Fibroblast of upper back skin (primary cell): ENCODE data around the gene TMPRSS13.
"Not testable (repeated sequence)": the region's sequence is repeated elsewhere in the genome, so short reads cannot be mapped to it uniquely, and the experiment has no call there.

Source experiments
- DNase-seq: peaks from one replicate; pipeline ENCODE4 v3.0.0-alpha.2; 2013

Gene TMPRSS13

DNA sequence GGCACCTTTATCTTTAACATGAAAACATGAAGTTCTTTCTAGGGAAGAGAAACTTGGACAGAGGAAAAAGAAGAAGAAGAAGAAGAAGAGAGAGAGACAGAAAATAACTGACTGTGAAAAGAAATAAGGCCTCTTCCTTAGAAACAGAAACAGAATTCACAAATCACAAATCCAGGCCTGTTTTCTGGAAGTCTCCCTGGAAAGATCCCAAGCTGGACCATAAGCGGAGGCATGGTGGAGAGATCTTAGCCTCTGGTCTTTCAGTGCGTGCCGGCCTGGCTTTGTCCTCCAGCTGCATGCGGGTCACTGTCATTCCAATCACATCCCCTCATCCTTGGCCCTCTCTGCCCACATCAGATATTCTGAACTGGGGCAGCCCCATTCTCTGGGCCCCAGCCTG is 59.6 kb downstream of the TMPRSS13 start:
- DNase-seq: no peak

DNA sequence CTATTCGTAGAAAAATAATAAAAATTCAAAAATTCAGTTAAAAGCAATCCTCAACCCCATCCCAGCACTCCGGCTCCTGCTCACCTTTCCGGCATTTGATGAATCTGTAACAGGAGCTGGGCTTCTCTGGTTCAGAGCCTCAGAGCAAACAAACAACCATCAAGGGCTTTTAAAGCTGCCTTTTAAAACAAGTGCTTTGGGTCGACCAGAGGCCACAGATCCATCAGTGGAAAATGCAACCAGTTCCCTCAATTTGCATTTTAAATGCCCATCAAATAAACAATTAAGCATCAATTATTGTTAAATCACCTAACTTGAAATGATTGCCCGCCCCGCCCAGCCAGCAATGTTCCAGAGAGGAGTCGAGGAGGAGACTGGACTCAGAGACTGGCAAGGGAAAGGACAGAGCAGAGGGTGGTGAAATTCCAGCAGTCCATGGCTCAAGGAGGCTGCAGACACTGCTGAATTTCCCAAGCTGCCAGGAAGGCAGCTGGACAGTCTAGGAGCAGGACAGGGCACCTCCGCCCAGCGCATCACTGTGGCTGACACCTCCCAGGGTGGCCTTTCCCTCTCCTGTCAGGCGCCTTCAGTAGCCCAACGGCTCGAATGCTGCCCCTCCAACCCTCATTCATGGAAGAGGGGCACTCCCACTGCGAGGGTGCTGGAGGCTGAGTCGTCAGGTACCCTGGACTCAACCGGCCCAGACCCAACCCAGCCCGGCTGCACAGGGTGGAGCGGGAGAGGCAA is 60.2 kb downstream of the TMPRSS13 start:
- no peak for DNase-seq

DNA sequence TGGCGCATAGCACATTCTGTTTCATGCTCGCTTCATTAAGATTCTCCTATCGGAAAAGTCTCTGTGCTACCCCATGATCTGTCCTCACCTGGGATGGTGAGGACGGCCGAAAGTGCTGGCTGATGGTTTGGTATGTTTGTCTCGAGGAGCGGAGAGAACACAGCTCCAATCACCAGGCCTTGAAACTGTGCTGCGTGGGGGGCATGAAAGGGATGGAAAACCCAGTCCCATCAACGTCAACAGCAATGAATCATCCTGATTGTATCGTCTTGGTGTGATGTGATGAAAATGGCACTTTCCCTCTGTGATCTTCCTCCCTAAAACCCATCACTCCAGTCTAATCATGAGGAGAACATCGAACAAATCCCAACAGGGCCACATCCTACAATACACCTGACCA is 61.1 kb downstream of the TMPRSS13 start:
- DNase-seq: no peak

DNA sequence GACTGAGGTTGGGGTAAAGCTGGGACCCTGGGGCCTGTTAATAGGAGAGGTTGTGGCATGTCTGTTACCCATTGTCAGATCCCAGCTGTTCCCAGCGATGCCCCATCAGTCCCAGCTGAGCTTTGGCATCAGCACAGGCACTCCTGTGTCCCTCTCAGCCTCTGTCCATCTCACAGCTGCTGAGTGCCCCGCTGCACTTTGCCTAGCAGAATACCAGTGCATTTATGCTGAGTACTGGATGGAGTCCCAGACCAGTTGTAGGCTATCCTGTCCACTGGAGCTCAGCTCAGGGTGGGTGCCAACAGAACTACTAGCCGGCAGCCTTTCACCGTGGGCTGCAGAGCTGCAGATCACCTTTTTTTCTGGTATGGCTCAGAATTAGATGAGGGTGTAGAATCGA is 62.7 kb downstream of the TMPRSS13 start:
- DNase-seq: no peak

DNA sequence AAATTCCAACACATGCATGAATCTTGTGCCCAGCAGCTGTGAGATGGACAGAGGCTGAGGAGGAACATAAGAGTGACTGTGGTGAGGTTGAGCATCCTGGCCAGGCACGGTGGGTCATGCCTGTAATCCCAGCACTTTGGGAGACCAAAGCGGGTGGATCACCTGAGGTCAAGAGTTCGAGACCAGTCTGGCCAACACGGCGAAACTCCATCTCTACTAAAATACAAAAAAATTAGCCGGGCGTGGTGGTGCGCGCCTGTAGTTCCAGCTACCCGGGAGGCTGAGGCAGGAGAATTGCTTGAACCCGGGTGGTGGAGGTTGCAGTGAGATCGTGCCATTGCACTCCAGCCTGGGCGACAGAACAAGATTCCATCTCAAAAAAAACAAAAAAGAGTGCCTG is 63.7 kb downstream of the TMPRSS13 start:
- not testable (repeated sequence) for DNase-seq

DNA sequence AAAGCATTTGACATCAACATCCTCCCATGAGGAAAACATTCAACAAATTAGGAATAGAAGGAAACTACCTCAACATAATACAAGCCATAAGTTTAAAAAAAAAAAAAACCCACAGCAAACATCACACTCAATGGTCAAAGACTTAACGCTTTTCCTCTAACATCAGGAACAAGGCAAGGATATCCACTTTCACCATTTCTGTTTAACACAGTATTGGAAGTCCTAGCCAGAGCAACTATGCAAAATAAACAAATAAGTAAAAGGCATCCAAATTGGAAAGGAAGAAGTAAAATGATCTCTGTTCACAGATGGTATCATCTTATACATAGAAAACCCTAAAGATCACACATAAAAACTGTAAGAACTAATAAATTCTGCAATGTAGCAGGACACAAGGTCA is 65.8 kb downstream of the TMPRSS13 start:
- no peak for DNase-seq

DNA sequence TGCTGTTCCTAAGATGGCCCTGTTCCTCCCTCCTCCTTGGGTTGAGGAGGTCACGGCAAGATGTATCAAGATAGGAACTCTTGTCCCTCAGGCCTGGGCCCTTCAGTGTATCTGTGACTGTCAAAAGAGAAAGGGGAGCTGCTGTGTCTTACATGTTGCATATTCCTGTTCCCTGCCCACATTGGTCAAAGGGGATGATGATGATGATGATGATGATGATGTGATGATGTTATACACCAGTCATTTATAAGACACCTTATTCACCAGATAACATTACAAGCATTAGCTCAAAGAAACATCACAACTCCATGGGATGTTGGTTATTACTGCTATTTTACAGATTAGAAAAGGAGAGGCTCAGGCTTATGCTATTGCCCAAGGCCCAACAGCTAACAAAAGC is 66.4 kb downstream of the TMPRSS13 start:
- DNase-seq: no peak

DNA sequence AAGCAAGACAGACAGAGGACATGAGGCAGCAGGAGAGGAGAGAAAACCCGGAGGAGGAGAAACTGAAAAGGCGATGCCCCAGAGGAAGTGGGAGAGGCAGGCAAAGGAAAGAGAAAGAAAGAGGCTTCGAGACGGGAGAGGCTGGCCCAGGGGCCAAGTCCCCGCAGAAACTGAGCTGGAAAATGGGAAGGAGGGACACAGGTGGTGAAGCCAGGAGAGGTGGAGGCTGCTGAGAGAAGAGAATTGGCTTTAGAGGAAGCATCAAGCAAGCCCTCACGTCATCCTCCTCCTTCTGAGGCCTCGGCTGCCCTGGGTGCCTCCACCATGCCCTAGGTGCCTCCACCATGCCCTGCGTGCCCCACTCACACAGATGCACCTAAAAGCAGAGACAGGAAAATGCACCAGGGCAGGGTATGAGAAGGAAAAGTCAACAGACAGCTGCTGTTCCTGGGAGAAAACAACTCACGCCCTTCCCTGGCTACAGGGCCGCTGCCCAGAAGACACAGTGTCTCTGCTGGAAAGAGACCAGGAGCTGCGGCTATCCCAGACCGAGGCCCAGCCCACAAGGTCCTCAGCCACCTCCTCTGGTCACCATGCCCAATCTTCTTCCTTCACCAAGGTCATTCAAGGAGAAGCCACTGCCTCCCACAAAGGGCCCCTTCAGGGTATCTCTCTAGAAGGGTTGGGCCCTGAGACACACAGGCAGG is 67.0 kb downstream of the TMPRSS13 start:
- no peak for DNase-seq

DNA sequence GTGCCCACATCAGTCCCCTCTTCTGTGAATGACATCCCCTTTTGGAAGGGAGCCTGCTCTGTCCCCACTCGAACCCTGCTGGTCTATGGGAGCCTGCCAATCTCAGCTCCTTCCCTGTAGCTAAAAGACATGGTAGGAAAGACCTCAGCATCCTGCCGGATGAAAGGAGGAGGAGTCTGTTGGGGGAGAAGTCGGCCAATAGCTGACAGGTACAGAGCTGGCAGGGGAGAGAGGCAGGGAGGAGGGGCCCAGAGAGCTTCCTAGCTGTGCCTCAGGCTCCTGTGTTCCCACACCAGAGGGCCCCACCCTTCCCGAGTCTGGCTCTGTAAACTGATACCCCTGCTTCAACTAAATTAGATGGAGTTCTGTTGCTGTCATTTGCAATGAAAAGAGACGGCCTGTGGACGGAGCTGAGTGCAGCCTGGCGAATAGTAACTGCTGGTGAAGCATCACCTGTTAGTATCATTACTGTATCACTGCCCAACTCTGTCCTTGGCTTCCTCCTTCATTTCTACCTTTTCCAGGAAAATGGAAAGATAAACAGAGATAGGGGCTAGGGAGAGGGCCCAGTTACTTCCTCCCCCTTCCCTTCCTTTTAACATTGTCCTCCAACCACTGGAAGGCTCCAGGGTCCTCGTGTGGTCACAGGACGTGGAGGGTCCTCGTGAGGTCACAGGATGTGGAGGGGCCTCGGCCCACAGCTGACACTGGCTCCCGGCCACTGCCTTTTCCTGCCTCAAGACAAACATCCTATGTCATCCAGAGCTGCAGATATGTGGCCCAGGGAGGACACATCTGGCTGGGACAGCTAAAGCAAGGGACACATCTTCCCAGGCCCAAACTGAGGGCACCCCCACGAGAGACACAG is 67.8 kb downstream of the TMPRSS13 start:
- DNase-seq: no peak

DNA sequence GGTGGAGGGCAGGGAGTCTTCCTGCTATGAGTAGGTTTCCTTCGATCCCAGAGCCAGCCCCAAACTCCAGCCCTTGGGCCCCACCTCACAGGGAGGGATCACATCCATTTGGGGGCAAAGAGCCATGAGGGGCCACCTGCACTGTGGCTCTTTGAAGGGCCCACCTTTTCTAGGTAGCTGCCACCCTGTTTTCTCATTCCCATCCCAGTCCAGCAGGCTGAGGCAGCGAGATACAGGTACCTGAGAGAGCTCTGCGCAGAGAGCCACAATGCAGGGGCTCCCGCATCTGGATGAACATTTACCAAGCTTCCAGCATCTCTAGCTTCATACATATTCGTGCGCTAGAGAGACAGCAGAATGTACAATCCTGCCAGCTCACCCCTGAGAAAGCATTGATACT is 69.1 kb downstream of the TMPRSS13 start:
- no peak for DNase-seq

DNA sequence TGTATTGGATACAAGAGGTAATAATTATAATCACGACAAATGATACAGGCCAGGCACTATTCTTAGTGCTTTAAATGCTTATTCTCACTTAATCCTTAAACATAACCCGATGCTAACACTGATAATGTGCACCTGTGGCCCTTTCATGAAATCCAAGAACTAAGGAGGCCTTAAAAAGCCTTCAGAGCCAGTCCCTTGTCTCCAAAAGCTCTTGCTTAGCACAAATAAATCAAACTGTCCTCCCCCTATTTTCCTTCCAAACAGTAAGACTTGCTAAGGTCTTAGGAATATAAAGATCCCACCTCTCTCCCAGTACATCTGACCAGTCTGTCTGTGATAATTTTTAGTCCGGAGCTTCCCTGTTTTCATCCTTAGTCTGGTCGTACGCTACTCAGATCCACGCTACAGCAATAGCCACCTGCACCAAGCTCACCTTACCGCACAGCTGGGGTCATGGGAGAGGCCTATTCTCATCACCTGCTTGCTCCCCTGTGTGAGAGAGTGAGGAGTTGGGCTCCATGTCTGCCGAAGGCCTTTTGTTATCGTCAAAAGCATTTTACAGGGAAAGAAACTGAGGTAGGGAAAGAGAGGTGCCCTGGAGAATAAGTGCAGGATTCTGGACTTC is 69.6 kb downstream of the TMPRSS13 start:
- no peak for DNase-seq

DNA sequence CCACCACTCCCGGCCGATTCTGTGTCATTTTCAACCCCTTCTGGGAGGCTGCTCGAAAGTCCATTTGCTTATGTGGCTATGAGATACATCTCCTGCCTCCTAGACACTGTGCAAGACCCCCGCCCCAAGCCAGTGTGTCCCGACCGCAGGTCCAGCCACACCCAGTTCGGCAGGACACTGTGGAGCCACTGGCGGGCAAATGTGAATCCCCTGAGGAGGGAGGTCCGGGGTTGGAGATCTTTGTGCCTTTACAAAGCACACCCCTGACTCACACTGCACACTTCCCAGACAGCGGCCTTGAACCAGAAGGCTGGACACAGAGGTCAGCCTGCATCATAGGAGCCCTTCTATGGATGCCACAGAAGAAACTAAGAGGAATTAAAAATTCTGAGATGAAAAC is 70.1 kb downstream of the TMPRSS13 start:
- DNase-seq: no peak

DNA sequence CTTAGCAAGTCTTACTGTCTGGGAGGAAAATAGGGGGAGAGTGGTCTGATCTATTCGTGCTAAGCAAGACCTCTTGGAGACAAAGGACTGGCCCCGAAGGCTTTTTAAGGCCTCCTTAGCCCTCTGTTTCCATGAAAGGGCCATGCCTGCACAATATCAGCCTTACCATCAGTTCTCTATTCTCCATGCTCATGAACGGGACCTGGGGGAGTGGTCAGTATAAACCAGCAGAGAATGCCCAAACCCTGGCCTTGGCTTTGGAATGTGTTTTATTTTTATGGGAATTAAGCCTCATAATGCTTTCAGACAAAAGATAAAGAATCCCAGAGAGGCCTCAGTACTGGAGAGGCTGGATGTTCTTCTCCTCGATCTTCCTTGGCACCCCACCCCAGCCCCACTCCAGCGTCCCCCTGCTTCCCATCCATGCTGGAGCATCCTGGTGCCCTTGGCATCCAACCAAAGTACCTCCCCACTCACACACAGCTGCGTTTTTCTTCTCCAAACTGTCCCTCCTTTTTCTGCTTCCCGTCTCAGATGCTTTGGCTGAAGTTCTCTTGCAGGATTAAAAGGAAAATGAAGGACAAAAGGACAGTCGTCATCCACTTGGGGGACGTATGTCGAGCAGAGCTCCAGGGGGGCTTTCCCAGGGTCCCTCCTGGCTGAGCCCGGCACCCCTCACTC is 71.3 kb downstream of the TMPRSS13 start:
- DNase-seq: no peak

DNA sequence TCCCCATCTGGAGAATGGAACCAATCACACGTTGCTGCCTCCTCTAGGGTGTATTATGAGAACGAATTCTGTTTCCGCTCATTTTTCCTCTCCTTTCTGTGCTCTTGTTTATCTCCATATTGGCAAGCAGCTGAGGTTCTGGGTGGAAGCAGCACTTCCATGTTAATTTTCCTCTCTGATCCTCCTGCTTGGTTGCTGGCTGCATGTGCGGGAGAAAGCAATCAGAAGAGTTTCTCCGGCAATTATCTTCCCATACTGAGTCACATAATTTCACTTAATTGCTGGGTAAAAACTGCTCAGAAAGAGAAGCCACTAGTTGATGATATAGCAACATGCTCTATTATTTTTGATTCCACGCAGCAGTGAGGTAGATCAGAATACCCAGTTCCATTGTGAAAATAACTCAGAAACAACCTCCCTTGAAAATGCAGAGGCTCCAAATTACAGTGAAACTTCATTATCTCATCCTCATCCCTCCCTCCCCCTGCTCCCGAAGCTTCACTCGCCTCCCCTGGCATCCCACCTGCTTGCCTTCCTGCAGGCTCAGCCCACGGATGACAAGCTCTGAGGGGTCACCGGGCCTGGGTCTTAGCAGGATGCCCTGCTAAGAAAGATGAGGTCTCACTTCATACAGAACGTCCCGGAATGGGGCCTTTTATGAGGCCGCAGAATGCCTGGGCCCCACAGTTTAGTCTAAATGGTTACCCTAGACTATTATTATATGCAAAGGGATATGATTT is 73.1 kb downstream of the TMPRSS13 start:
- DNase-seq: no peak

DNA sequence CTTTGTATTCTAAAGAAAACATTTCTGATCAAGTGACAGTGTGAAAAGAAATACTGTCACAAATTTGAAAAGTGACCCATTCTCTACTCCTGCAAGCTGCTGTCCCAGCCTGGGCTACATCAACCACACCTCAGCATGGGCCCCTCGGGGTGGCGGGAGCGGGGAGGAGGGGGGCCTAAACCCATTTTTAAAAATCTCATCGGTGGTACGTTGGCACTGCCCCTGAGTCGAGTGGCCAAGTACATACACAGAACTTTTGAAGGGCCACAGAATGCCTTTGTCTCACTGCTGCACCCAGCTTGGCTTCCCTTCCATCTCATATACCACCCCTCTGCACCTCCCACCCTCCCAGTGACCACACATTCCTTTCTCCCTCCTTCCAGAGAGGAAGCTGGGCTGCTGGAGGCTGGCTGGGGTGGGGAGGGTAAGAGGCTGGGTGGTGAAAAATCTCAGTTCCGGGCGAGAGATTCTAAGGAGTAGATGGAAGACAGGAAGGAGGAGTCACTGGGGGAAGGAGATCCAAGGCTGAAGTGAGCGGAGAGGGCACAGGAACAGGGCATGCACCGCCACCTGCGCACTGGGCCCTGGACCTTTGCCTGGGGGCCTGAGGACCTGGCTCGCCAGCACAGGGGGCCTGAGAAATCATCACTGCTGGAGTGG is 73.9 kb downstream of the TMPRSS13 start:
- no peak for DNase-seq

DNA sequence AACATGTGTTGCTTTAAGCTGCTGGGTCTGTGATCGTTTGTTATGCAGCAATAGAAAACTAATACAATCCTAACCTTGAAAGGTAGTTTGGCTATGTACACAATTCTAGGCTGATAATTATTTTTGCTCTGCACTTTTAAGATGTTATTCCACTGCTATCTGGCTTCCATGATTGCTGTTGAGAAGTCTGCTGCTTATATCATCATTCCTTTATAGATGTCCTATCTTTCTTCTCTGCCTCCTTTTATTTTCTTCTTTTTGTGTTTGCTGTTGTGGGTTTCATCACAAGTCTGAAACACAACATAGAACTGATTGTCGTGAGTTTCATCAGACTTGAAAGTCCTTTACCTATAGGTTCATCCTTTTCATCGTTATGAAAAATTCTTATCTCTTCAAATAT is 76.9 kb downstream of the TMPRSS13 start:
- DNase-seq: no peak

DNA sequence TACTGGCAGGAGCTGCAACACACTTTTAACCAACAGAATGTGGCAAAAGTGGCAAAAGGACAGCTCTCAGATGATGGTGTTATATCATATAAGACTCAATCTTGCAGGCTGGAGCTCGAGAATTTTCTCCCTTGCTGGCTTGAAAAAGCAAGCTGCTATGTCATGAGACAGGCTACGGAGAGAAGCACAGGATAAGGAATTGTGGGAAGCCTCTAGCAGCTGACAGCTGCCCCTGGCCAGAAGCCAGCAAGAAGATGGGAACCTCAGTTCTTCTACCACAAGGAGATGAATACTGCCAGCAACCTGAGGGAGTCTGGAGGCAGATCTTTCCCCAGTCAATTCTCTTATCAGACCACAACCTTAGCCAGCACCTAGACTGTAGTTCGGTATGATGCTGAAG is 77.3 kb downstream of the TMPRSS13 start:
- peak; percentile 12 for DNase-seq

DNA sequence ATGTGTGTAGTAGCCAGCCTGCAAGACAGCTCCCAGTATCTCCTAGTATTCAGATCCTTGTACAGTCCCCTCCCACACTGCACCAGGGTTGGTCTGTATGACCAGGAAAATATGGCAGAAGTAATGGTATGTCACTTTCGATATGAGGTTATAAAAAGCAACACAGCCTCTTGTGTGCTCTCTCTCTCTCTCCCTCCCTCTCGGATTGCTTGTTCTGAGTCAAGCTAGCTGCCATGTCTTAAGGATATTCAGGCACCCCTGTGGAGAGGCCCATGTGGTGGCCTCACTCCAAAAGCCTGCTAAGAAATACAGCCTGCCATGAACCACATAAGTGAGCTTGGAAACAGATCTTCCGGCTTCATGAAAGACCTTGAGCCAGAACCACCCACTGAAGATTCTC is 78.1 kb downstream of the TMPRSS13 start:
- peak; percentile 72 for DNase-seq
